Left ventricle myocardium inferior (tissue), 1 donor: ENCODE measurements around the gene ADGRL1. TPM values are rescaled to one million over a fixed set of nuclear protein-coding genes. Genes with fewer than 3 reads are reported as not detected.
"Not testable (repeated sequence)": the region's sequence is repeated elsewhere in the genome, so short reads cannot be mapped to it uniquely, and the experiment has no call there.

ENCODE experiments used
- DNase-seq: peaks from one replicate; pipeline ENCODE4 v3.0.0-alpha.2; 2020
- H3K27ac ChIP-seq: fragments of 200-600 bp; replicated peaks from 2 replicates; pipeline ENCODE4 v1.8.0; 2021
- H3K27me3 ChIP-seq: fragments of 200-600 bp; 2 replicates; pipeline ENCODE4 v1.8.0; 2021; ENCODE audit warnings: low read depth
- H3K36me3 ChIP-seq: fragments of 200-600 bp; 2 replicates; pipeline ENCODE4 v1.8.0; 2021
- H3K4me1 ChIP-seq: fragments of 200-600 bp; 2 replicates; pipeline ENCODE4 v1.8.0; 2021
- H3K4me3 ChIP-seq: fragments of 200-600 bp; 2 replicates; pipeline ENCODE4 v1.8.0; 2021; ENCODE audit warnings: mild to moderate bottlenecking, moderate library complexity
- H3K9me3 ChIP-seq: fragments of 200-600 bp; replicated peaks from 2 replicates; pipeline ENCODE4 v1.8.0; 2021
- intact Hi-C: fragments of 100-400 bp; cut with micrococcal nuclease; formaldehyde crosslinking; loops from one replicate; pipeline ENCODE4 v1.11.0; 2022
- total RNA-seq: library from RNA; stranded (reverse); fragmentation: NEBNext Ultra II Directional; extraction: Animal tissue kit (Norgen Biotek cat#: 25700); gene quantifications from one replicate; pipeline ENCODE4 v1.2.1, GENCODE V29; 2021
- TF ChIP-seq, protein P1 (sequence below): fragments of 200-600 bp; IDR thresholded peaks from 2 replicates; pipeline ENCODE4 v1.8.0; 2021; ENCODE audit warnings: antibody characterized with exemption, mild to moderate bottlenecking, borderline replicate concordance
- donor health status: DM: no; HTN: yes; CAD: no; lungs with severe emphysema.

The ADGRL1 gene
- total RNA-seq, 1 donor from 2014 or later: 16.1 TPM

GRCh38 chr19:14147797-14148605, 58.0 kb downstream of the ADGRL1 start:
- peak; percentile 72 for DNase-seq
- H3K4me1 ChIP-seq: peaks cover 43% of the 10 kb centered on the region
- H3K4me3 ChIP-seq: peak overlapping the region; percentile 29
- no peaks in the 10 kb centered on the region for H3K27me3 ChIP-seq
- peak overlapping the region; percentile 88 for H3K27ac ChIP-seq
- TF ChIP-seq, protein P1, sequence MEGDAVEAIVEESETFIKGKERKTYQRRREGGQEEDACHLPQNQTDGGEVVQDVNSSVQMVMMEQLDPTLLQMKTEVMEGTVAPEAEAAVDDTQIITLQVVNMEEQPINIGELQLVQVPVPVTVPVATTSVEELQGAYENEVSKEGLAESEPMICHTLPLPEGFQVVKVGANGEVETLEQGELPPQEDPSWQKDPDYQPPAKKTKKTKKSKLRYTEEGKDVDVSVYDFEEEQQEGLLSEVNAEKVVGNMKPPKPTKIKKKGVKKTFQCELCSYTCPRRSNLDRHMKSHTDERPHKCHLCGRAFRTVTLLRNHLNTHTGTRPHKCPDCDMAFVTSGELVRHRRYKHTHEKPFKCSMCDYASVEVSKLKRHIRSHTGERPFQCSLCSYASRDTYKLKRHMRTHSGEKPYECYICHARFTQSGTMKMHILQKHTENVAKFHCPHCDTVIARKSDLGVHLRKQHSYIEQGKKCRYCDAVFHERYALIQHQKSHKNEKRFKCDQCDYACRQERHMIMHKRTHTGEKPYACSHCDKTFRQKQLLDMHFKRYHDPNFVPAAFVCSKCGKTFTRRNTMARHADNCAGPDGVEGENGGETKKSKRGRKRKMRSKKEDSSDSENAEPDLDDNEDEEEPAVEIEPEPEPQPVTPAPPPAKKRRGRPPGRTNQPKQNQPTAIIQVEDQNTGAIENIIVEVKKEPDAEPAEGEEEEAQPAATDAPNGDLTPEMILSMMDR: peak; percentile 95
- H3K36me3 ChIP-seq: peaks cover 13% of the 10 kb centered on the region
- intact Hi-C loops: no loop called here
- H3K9me3 ChIP-seq: no peaks in the 10 kb centered on the region

DNA sequence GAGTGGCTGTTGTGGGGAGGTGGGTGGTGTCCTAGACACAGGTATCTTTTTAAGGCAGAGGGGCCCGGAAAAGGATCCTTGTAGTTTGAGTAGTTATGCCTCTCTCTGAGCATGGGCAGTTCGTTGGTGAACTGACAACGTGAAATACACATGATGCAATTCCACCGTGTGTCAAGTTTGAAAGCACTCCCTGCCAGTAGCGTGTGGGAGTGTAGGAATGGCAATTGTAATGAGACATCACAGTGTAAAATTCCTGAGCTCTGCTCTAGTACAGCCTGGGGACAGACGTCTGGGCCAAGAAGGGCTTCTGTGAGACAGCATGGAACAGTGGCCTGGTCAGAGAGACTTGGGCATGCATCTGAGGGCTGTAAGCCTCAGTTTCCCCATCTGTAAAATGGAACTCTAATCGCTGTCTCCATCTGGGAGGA, 59.2 kb downstream of the ADGRL1 start:
- no peak for DNase-seq
- no peak overlapping the region for H3K27ac ChIP-seq

GRCh38 chr19:14146169-14146568, 59.8 kb downstream of the ADGRL1 start:
- not testable (repeated sequence) for H3K9me3 ChIP-seq

More for the DNA sequence above, 59.2 kb downstream of the ADGRL1 start:
- intact Hi-C loops: no loop called here
- Histone ChIP-seq H3K36me3 (peaks cover under 1% of the 10 kb centered on the region), H3K27me3 (no peaks in the 10 kb centered on the region), H3K4me1 (peaks cover 43% of the 10 kb centered on the region), H3K9me3 (no peaks in the 10 kb centered on the region), H3K4me3 (no peak overlapping the region)
- TF ChIP-seq, protein P1: no peak

GRCh38 chr19:14145381-14145780, 60.6 kb downstream of the ADGRL1 start:
- intact Hi-C loops: no loop called here
- Histone ChIP-seq H3K36me3 (no peaks in the 10 kb centered on the region), H3K4me1 (peaks cover 37% of the 10 kb centered on the region), H3K9me3 (no peaks in the 10 kb centered on the region), H3K4me3 (no peak overlapping the region), H3K27ac (no peak overlapping the region), H3K27me3 (no peaks in the 10 kb centered on the region)
- TF ChIP-seq, protein P1: no peak
- no peak for DNase-seq

More at GRCh38 chr19:14146169-14146568, 59.8 kb downstream of the ADGRL1 start:
- H3K27me3 ChIP-seq, H3K27ac ChIP-seq, DNase-seq, intact Hi-C loops, H3K36me3 ChIP-seq, H3K4me3 ChIP-seq: not testable (repeated sequence)
- peaks cover 41% of the 10 kb centered on the region for H3K4me1 ChIP-seq

DNA sequence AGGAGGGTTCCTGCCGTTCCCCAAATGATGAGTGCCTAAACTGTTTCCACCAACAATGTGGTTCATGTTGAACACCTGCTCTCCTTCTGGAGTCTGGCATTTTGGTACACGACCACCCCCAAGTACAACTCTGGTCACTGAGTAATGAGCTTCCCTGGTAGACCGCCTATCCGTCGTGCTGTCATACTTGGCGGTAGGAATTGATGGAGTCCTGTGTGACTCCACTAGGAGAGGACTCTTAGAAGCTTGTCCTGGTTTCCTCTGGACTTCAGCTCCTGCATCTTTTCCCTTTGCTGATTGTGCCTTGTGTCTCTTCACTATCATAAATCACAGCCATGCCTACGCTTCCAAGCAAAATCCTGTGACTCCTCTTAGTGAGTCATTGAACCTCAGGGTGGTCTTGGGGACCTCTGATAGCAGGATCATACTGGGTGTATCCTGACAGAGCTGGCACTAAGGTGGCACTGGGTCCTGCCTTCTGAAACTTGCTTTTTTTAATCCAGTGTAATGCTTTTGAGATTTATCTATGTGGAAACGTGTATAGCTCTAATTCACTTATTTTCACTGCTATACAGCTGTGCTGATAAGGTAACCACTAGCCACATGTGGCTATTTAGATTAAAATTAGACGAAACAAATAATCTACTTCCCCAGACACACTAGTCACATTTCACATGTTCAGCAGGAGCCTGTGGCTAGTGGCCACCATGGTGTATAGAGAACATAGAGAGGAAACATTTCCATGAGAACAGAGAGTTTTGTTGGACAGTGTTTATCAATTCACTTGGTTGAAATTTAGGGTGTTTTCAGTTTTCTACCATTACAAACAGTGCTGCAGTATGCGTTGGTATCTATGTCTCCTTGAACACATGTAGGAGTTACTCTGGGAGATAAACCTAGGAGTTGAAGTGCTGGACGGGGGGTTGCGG, 63.4 kb downstream of the ADGRL1 start:
- no peak for DNase-seq
- peaks cover 40% of the 10 kb centered on the region for H3K4me1 ChIP-seq
- no peaks in the 10 kb centered on the region for H3K27me3 ChIP-seq
- no peaks in the 10 kb centered on the region for H3K9me3 ChIP-seq
- no peak overlapping the region for H3K4me3 ChIP-seq
- intact Hi-C loops: no loop called here
- no peak overlapping the region for H3K27ac ChIP-seq
- no peaks in the 10 kb centered on the region for H3K36me3 ChIP-seq
- TF ChIP-seq, protein P1: no peak
